ENCODE data around the gene FYB2.

GRCh38 chr1:56703747-56704146 is 115.5 kb downstream of the FYB2 start:
- TF ChIP-seq CTCF (conservative IDR thresholded peaks at IDR 0.05; ENCODE audit: low read depth, low read length) (no peak), EZH2phosphoT487 (IDR thresholded peaks at IDR 0.05; ENCODE audit: borderline replicate concordance, low read length) (no peak)

Data from PC-3 (cell line).